M059J (cell line): ENCODE results near the gene ATG3. TPM values are rescaled to one million over a fixed set of nuclear protein-coding genes. Genes with fewer than 3 reads are reported as not detected.
"Not testable (repeated sequence)": the region's sequence is repeated elsewhere in the genome, so short reads cannot be mapped to it uniquely, and the experiment has no call there.

ENCODE experiments used
- DNase-seq: peaks from one replicate; pipeline ENCODE4 v3.0.0-alpha.2; 2012; ENCODE audit warnings: low read depth
- total RNA-seq: library from RNA; depleted of rRNA; stranded (reverse); fragments of >200 nt; shearing (Covaris generic); gene quantifications from 2 replicates; pipeline ENCODE4 v1.2.3, GENCODE V29; 2014; rRNA removed

Gene ATG3
- total RNA-seq, result 123 and 145 TPM in 2 replicates

- peak; percentile 99 for DNase-seq
Measured at GRCh38 chr3:112561734-112562529, at the start of gene ATG3, which contains the start of gene SLC35A5. ATG3 (minus strand) TSS chr3:112561962; CDS start chr3:112561528, 434 bp downstream. SLC35A5 (plus strand) TSS chr3:112562045; CDS start chr3:112563404, 1,359 bp downstream.

GRCh38 chr3:112610121-112610520 lies 48.4 kb upstream of the ATG3 start:
- peak; percentile 95 for DNase-seq

- DNase-seq, result no peak
Measured at GRCh38 chr3:112607863-112608262, 46.1 kb upstream of the ATG3 start.

GRCh38 chr3:112606098-112606497 lies 44.3 kb upstream of the ATG3 start:
- no peak for DNase-seq

- peak; percentile 91 for DNase-seq
Measured at GRCh38 chr3:112605285-112605684, 43.5 kb upstream of the ATG3 start.

- peak; percentile 87 for DNase-seq
Measured at GRCh38 chr3:112604536-112604935, 42.8 kb upstream of the ATG3 start.

- peak; percentile 16 for DNase-seq
Measured at GRCh38 chr3:112602217-112602838, 40.6 kb upstream of the ATG3 start.

- DNase-seq, result peak; percentile 39
Measured at GRCh38 chr3:112598731-112599130, 37.0 kb upstream of the ATG3 start.

- DNase-seq, result no peak
Measured at GRCh38 chr3:112597945-112598344, 36.2 kb upstream of the ATG3 start.

- no peak for DNase-seq
Measured at GRCh38 chr3:112594856-112595255, 33.1 kb upstream of the ATG3 start.

GRCh38 chr3:112593258-112593657 lies 31.5 kb upstream of the ATG3 start:
- DNase-seq, result no peak

GRCh38 chr3:112587336-112587735 lies 25.6 kb upstream of the ATG3 start:
- DNase-seq, result no peak

- DNase-seq, result no peak
Measured at GRCh38 chr3:112585782-112586181, 24.0 kb upstream of the ATG3 start.

- DNase-seq, result no peak
Measured at GRCh38 chr3:112583105-112583504, 21.3 kb upstream of the ATG3 start.

GRCh38 chr3:112582244-112582874 lies 20.6 kb upstream of the ATG3 start:
- DNase-seq, result peak; percentile 71

GRCh38 chr3:112579697-112580096 lies 17.9 kb upstream of the ATG3 start:
- DNase-seq, result peak; percentile 57

- no peak for DNase-seq
Measured at GRCh38 chr3:112579232-112579631, 17.5 kb upstream of the ATG3 start.

- DNase-seq, result no peak
Measured at GRCh38 chr3:112572701-112573100, 10.9 kb upstream of the ATG3 start.

GRCh38 chr3:112569265-112569664 lies 7.5 kb upstream of the ATG3 start:
- no peak for DNase-seq

- peak; percentile 79 for DNase-seq
Measured at GRCh38 chr3:112568642-112569041, 6.9 kb upstream of the ATG3 start.

GRCh38 chr3:112564940-112565305 lies 3.2 kb upstream of the ATG3 start:
- no peak for DNase-seq

GRCh38 chr3:112564247-112564939 lies 2.6 kb upstream of the ATG3 start:
- DNase-seq, result not testable (repeated sequence)
